Astrocyte (in vitro differentiated cells and primary cell): Measurements from ENCODE around the gene TOP2B. TPM values are rescaled to one million over a fixed set of nuclear protein-coding genes. Genes with fewer than 3 reads are reported as not detected.

Experiments
- DNase-seq: peaks from one replicate; pipeline ENCODE4 v3.0.0-alpha.2; 2010; ENCODE audit warnings: low read depth
- FAIRE-seq: peaks from 2 replicates; lab custom pipeline; 2011; peaks lifted over from hg19 to GRCh38; lab: Jason Lieb, UNC
- H2AFZ ChIP-seq: 2 replicates; pipeline ENCODE4 v1.6.0; 2012; ENCODE audit warnings: low read depth, low read length, inconsistent platforms
- H3K27ac ChIP-seq: 2 replicates; pipeline ENCODE4 v1.5.1; 2011; ENCODE audit warnings: low read depth, low read length, inconsistent platforms
- H3K27me3 ChIP-seq: 2 replicates; pipeline ENCODE4 v1.6.0; 2011; ENCODE audit warnings: low read length, inconsistent platforms; ENCODE audit not compliant: insufficient read depth
- H3K36me3 ChIP-seq: 2 replicates; pipeline ENCODE4 v1.5.1; 2011; ENCODE audit warnings: low read length, inconsistent platforms; ENCODE audit not compliant: insufficient read depth
- H3K4me1 ChIP-seq: 2 replicates; pipeline ENCODE4 v1.5.1; 2011; ENCODE audit warnings: low read length, inconsistent platforms; ENCODE audit not compliant: insufficient read depth
- H3K4me2 ChIP-seq: 2 replicates; pipeline ENCODE4 v1.6.0; 2012; ENCODE audit warnings: low read length, inconsistent platforms
- H3K4me3 ChIP-seq: 2 replicates; pipeline ENCODE4 v1.5.1; 2011; ENCODE audit warnings: low read depth, mild to moderate bottlenecking, low read length, inconsistent platforms; ENCODE audit not compliant: insufficient read depth
- H3K79me2 ChIP-seq: 2 replicates; pipeline ENCODE4 v1.6.0; 2012; ENCODE audit warnings: mild to moderate bottlenecking, low read length, inconsistent platforms; ENCODE audit not compliant: insufficient read depth
- H3K9ac ChIP-seq: 2 replicates; pipeline ENCODE4 v1.6.0; 2012; ENCODE audit warnings: mild to moderate bottlenecking, low read length, inconsistent platforms
- H3K9me3 ChIP-seq: 2 replicates; pipeline ENCODE4 v1.5.1; 2012; ENCODE audit warnings: low read depth, mild to moderate bottlenecking, low read length, inconsistent platforms; ENCODE audit not compliant: insufficient read depth
- H4K20me1 ChIP-seq: 2 replicates; pipeline ENCODE4 v1.6.0; 2012; ENCODE audit warnings: low read length, inconsistent platforms; ENCODE audit not compliant: insufficient read depth
- H3K27ac Mint-ChIP-seq: one replicate; pipeline ENCODE4 v1.8.0; 2021; ENCODE audit warnings: mild to moderate bottlenecking, mixed read lengths; ENCODE audit not compliant: unreplicated experiment
- H3K27me3 Mint-ChIP-seq: one replicate; pipeline ENCODE4 v1.8.0; 2021; ENCODE audit warnings: low read depth, mixed read lengths; ENCODE audit not compliant: unreplicated experiment
- H3K36me3 Mint-ChIP-seq: one replicate; pipeline ENCODE4 v1.8.0; 2021; ENCODE audit warnings: low read depth, mixed read lengths; ENCODE audit not compliant: unreplicated experiment
- H3K4me1 Mint-ChIP-seq: one replicate; pipeline ENCODE4 v1.8.0; 2021; ENCODE audit warnings: low read depth, mixed read lengths; ENCODE audit not compliant: unreplicated experiment
- H3K4me3 Mint-ChIP-seq: one replicate; pipeline ENCODE4 v1.8.0; 2021; ENCODE audit warnings: mild to moderate bottlenecking, moderate library complexity, mixed read lengths; ENCODE audit not compliant: unreplicated experiment
- H3K9me3 Mint-ChIP-seq: one replicate; pipeline ENCODE4 v1.8.0; 2021; ENCODE audit warnings: mild to moderate bottlenecking, mixed read lengths; ENCODE audit not compliant: unreplicated experiment
- CTCF ChIP-seq: IDR thresholded peaks from 2 replicates; pipeline ENCODE4 v1.5.1; 2011; ENCODE audit warnings: low read depth, mild to moderate bottlenecking, inconsistent platforms, low read length, moderate library complexity; ENCODE audit not compliant: insufficient read depth
- EZH2 ChIP-seq: IDR thresholded peaks from 2 replicates; pipeline ENCODE4 v1.6.1; 2012; ENCODE audit warnings: mild to moderate bottlenecking, low read length, inconsistent platforms; ENCODE audit not compliant: insufficient read depth
- total RNA-seq: library from RNA; stranded (reverse); gene quantifications from 2 replicates; pipeline ENCODE4 v1.2.1, GENCODE V29; 2021

TOP2B gene
- total RNA-seq, 1 donor from 2014 or later: 91.4 TPM

GRCh38 chr3:25589104-25589782, 75.5 kb downstream of the TOP2B start:
- peak overlapping the region; percentile 19 for H3K27ac ChIP-seq
- no peaks in the 10 kb centered on the region for H3K27me3 ChIP-seq
- TF ChIP-seq EZH2: no peak
- TF ChIP-seq CTCF: no peak
- H3K4me3 Mint-ChIP-seq: no peak overlapping the region
- no peak for FAIRE-seq
- H4K20me1 ChIP-seq: no peaks in the 10 kb centered on the region
- peak; percentile 29 for DNase-seq
- peaks cover 3% of the 10 kb centered on the region for H3K9me3 Mint-ChIP-seq
- no peak overlapping the region for H3K27ac Mint-ChIP-seq
- H3K4me3 ChIP-seq: no peak overlapping the region
- no peaks in the 10 kb centered on the region for H3K27me3 Mint-ChIP-seq
- no peaks in the 10 kb centered on the region for H3K79me2 ChIP-seq
- no peaks in the 10 kb centered on the region for H3K36me3 Mint-ChIP-seq
- H3K9ac ChIP-seq: no peak overlapping the region
- no peaks in the 10 kb centered on the region for H3K36me3 ChIP-seq
- H3K4me2 ChIP-seq: no peak overlapping the region
- peaks cover 35% of the 10 kb centered on the region for H3K4me1 ChIP-seq
- H3K9me3 ChIP-seq: no peaks in the 10 kb centered on the region
- H3K4me1 Mint-ChIP-seq: peaks cover 26% of the 10 kb centered on the region
- H2AFZ ChIP-seq: no peak overlapping the region

- no peak overlapping the region for H3K4me3 ChIP-seq
- Mint-ChIP-seq H3K27ac (no peak overlapping the region), H3K9me3 (peaks cover 3% of the 10 kb centered on the region), H3K4me3 (no peak overlapping the region), H3K36me3 (peaks cover 2% of the 10 kb centered on the region), H3K4me1 (peaks cover 26% of the 10 kb centered on the region), H3K27me3 (no peaks in the 10 kb centered on the region)
- no peaks in the 10 kb centered on the region for H3K9me3 ChIP-seq
- no peak overlapping the region for H3K4me2 ChIP-seq
- no peak for FAIRE-seq
- H4K20me1 ChIP-seq: no peaks in the 10 kb centered on the region
- no peaks in the 10 kb centered on the region for H3K36me3 ChIP-seq
- no peak overlapping the region for H2AFZ ChIP-seq
- no peaks in the 10 kb centered on the region for H3K79me2 ChIP-seq
- H3K4me1 ChIP-seq: peaks cover 34% of the 10 kb centered on the region
- TF ChIP-seq EZH2 (no peak), CTCF (no peak)
- no peaks in the 10 kb centered on the region for H3K27me3 ChIP-seq
- peak overlapping the region; percentile 19 for H3K27ac ChIP-seq
- no peak overlapping the region for H3K9ac ChIP-seq
- DNase-seq: peak; percentile 61
Observed at GRCh38 chr3:25588441-25589103, 76.1 kb downstream of the TOP2B start.

- Histone ChIP-seq H3K36me3 (peaks cover 4% of the 10 kb centered on the region), H3K4me1 (peaks cover 28% of the 10 kb centered on the region), H2AFZ (no peak overlapping the region), H3K79me2 (no peaks in the 10 kb centered on the region), H3K27ac (peak overlapping the region; percentile 12), H4K20me1 (no peaks in the 10 kb centered on the region), H3K27me3 (no peaks in the 10 kb centered on the region), H3K9ac (no peak overlapping the region), H3K9me3 (no peaks in the 10 kb centered on the region), H3K4me2 (no peak overlapping the region), H3K4me3 (no peak overlapping the region)
- Mint-ChIP-seq H3K9me3 (peaks cover 3% of the 10 kb centered on the region), H3K36me3 (peaks cover 2% of the 10 kb centered on the region), H3K4me3 (no peak overlapping the region), H3K27me3 (no peaks in the 10 kb centered on the region), H3K4me1 (peaks cover 24% of the 10 kb centered on the region), H3K27ac (no peak overlapping the region)
- no peak for TF ChIP-seq CTCF
- no peak for TF ChIP-seq EZH2
- DNase-seq (no peak), FAIRE-seq (no peak)
Observed at GRCh38 chr3:25587975-25588374, 76.7 kb downstream of the TOP2B start.
